RPMI8226 (cell line): ENCODE results near the gene CRK.

Experiments used
- DNase-seq: peaks from one replicate; pipeline ENCODE4 v3.0.0-alpha.2; 2015

The CRK gene

GRCh38 chr17:1455797-1456599 is at the start of gene CRK:
Gene CRK (minus strand): TSS chr17:1456232. CDS start chr17:1456117, 115 bp downstream.
- peak; percentile 95 for DNase-seq

DNA sequence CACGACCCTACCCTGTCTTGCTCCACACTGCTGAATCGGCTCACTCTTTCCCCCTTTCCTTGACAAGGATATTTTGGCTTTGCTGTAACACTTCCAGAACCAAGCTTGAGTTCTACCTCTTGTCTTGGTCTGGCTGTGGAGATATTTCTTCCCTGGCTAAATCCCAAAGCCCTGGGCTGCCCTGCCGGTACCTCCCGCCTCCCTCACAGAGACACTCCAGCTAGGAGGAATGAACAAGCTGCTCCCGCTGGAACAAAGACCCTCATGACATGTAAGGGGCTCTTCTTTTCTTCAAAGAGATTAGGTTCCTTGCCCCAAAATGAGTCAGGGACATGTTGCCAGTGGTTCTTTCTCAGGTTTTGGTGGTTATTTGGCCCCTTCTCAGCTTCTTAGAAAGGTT is 49.6 kb upstream of the CRK start:
- DNase-seq, result no peak

- no peak for DNase-seq
Measured at GRCh38 chr17:1504866-1505265, 48.8 kb upstream of the CRK start.

DNA sequence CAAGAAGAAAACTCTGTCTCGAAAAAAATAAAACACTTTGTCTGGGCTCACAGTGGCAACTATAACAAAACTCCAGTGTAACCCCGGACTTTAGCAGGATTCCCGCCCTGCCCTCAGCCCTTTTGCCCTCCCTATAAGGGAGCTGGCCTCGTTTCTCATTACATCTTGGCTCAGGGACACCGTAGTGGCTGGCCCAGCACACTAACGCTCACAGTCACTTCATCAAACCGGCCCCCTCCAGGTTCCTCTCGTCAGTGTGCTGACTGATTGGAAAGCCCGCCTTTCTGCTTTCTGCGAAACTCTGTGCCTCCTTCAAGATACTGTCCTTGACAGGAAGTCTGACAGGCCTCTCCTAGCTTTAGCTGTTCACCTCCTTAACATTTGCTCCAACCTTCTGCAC is 47.7 kb upstream of the CRK start:
- DNase-seq, result no peak

- no peak for DNase-seq
Measured at GRCh38 chr17:1498869-1499268, 42.8 kb upstream of the CRK start.

DNA sequence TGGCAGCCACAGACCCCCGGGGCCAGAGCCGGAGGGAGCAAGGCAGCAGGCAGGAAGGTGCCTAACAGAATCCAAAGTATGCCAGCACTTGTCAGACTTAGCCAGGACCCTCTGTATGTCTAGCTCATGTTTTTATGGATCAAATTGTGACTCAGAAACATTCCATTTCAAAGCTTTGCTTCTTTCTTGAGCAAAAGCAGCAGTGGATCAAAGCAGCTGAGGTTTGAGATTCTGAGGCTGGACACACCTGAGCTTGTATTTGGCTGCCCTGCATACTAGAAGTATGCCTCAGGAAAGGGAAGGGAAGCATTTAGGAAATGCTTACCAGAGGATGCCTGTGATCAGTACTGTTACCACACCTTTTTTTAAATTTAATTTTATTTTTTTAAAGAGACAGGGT is 42.2 kb upstream of the CRK start:
- no peak for DNase-seq

DNA sequence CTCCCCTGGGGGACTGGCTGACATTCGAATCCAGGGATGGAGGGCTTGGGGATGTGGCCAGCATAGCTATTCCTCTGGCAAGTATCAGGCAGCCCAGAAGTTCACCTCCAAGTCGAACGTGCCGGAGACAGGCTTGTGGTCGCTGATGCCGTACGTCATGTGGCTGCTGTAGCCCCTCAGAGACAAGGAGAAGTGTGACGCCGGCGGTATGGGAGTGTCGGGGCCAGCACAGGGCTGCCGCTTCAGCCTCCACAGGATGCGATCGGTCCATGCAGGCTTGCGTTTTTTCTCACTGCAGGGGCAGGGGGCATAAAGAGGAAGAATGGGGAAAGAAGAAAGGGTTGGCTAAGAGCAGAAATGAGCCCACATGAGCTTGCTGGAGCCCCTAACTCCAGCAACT is 41.8 kb upstream of the CRK start:
- no peak for DNase-seq

DNA sequence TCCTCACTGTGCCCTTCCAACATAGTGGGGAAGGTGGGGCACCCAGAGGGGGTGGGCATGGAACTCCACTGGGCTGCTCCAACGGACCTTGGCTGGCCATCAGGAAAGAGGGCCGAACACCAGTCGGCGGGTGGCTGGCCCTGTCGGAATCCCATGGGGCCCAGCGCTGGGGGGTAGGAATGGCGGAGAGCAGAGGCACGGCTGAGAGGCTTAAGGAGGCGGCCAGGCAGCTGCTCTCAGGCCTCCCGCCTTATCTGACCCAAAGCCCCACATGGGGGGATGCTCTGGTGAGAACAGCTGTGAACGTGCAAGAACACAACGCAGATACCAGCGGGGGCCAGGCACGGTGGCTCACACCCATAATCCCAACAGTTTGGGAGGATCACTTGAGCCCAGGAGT is 40.8 kb upstream of the CRK start:
- no peak for DNase-seq

GRCh38 chr17:1495265-1495989 is 39.4 kb upstream of the CRK start:
- DNase-seq, result no peak

- DNase-seq, result no peak
Measured at GRCh38 chr17:1494736-1495253, 38.8 kb upstream of the CRK start.

- no peak for DNase-seq
Measured at GRCh38 chr17:1494203-1494602, 38.2 kb upstream of the CRK start.

GRCh38 chr17:1493291-1493980 is 37.4 kb upstream of the CRK start:
- DNase-seq, result no peak

GRCh38 chr17:1492249-1493206 is 36.5 kb upstream of the CRK start, which contains the start of gene MYO1C:
Gene MYO1C (minus strand): TSS chr17:1492686. CDS start chr17:1492487, 199 bp downstream.
- no peak for DNase-seq

- peak; percentile 59 for DNase-seq
Measured at GRCh38 chr17:1491443-1492248, 35.6 kb upstream of the CRK start.

DNA sequence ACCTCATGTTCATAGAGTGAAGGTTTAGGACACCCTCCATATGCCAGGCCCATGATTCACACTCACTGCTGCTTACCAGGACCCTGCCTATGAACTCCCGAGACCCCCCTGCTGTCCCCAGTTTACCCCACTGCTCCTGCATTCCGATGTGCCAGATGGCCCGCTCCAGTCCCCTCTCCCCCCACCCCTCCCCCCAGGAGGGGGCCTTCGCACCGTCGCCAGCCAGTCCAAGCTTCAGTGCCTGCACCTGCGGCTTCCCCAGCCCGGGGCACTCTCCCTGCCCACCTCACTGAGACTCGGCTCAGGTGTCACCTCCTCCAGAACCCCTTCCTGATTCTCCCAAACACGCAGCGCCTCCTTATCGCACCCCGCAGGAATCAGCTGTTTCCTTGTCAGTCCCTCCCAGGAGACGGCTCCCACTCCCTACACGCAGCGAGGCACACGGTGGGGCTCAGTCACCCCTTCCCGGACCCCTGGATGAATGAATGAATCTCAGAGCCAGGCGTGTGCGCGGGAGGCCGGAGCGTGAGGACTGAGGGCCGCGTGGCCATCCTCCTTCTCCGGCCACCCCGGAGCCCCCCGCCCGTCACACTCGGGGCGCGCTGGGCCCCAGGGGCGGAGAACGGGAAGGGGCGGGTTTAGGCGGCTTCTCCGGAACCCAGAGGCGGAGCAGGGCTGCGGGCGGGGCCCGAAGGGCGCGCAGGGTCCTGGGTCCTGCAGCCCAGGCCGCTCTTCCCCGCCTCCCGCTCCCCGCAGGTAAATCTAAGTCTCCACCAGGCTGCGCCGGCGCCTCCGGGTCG is 34.8 kb upstream of the CRK start:
- DNase-seq, result peak; percentile 69

DNA sequence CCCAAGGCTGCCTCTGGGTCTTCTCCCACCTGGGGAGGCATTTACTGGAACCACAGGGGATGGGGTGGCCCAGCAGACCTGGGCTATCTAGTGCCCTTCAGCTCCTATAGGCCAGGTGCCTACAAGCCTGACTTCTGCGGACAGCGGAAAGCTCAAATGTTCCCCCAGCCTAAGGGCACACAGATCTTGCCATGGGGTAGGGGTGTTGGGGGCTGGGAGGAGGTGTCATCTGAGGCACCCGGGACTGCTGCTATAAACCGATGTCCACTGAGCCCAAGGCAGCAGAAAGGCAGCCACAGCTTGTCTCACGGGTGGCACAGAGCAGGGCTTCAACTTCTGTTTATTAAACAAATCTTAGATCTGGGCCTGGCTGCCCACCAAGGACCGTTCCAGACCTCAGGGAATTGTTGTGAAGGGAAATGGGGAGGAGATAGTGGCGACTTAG is 32.8 kb upstream of the CRK start:
- DNase-seq, result no peak

DNA sequence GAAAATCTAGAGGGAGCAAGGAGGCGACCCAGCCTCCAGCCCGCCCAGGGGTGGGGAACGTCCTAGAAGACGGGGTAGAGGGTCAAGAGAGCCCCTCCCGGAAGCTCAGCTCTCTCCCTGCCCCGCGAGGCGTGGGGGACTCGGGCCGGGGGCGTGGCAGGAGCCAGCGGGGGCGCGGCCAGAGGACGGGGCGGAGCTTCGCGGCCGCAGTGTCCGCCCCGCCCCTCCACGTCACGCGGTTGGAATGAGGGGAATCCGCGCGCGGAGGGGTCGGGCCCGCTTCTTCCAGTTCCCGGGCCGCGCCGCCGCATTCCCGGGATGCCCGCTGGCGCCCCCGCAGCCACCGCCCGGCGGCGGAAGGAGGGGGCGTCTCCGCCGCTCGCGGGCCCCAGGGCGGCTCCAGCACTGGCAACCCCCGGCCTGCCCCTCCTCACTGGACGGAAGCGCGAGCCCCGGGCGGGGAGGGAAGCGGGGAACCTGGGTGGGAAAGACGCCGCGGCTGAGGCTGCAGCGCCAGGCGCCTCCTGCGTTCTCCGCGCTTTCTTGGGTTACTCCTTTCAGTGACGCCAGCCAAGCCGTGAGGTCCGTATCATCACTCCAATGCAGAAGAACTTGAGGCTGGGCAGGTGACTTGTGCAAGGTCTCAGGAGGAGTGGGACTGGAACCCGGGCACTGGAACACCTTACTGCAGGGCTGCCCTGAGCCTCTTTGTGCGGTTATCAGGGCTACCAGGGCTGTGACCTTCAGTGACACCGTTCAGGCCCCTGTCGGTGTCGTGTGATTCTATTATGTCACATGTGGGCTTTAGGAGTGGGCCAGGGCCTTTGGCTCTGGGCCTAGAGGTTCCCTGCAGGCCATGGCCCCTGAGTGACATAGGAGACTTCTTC is 32.1 kb upstream of the CRK start:
- DNase-seq, result peak; percentile 52

DNA sequence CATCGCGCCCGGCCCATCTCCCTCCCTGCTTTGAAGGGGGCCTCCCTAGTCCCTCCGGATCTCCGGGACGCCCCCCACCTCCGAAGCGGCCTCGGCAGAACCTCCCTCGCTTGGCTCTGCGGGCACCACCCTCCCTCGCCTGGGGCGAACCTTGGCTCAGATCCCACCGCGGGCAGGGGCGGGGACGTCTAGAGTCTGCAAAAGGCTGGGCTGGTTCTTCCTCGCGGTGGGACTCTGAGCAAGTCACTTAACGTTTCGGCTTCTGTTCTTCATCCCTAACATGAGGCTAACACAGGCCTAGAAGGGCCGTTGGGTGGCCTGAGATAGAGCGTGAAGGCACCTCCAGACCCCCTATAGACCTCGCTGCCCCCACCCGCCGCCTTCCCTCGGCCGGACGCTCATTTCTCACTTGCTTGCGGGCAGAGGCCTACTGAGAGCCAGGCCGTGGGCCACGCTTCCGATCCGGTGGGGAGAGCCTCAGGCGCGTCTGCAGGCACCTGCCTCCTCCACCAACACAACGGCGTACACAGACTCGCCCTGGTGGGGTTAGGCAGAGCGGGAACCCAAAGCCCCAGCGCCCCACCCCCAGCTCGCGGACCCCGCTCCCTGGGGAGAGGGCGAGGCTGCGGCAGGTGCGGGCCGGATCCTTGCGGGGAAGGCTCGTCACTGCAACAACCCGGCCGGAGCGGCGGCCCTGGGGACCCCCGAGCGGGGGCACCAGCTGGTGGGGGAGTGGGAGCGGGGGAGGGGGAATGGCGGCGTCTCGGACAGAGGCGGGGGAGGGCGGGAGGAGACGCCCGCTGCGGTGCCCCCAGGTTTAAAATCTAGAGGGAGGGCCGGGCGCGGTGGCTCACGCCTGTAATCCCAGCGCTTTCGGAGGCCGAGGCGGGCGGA is 31.0 kb upstream of the CRK start:
- DNase-seq, result peak; percentile 89
